HG03135 (cell line): Measurements from ENCODE around the gene ABCA12.

ENCODE experiments used
- ATAC-seq: cut with Tn5 transposase; IDR thresholded peaks from one replicate; pipeline ENCODE4 v1.9.1; 2021; ENCODE audit warnings: mild to moderate bottlenecking, moderate library complexity; ENCODE audit not compliant: unreplicated experiment

The ABCA12 gene

GRCh38 chr2:215137329-215137686 is 1.1 kb downstream of the ABCA12 start:
- ATAC-seq: no peak

- no peak for ATAC-seq
These were observed 1.6 kb downstream of the ABCA12 start for GRCh38 chr2:215136669-215137328.

GRCh38 chr2:215120401-215120800 is 18.0 kb downstream of the ABCA12 start:
- ATAC-seq: no peak

- no peak for ATAC-seq
These were observed 18.6 kb downstream of the ABCA12 start for GRCh38 chr2:215119847-215120246.

- ATAC-seq: no peak
These were observed 27.5 kb downstream of the ABCA12 start for GRCh38 chr2:215110918-215111317.

- no peak for ATAC-seq
These were observed 31.0 kb downstream of the ABCA12 start for GRCh38 chr2:215107216-215108056.

- no peak for ATAC-seq
These were observed 32.6 kb downstream of the ABCA12 start for GRCh38 chr2:215105607-215106354.

GRCh38 chr2:215104226-215104625 is 34.2 kb downstream of the ABCA12 start:
- ATAC-seq: no peak

- no peak for ATAC-seq
These were observed 39.6 kb downstream of the ABCA12 start for GRCh38 chr2:215098875-215099274.

GRCh38 chr2:215084080-215084479 is 54.3 kb downstream of the ABCA12 start:
- no peak for ATAC-seq

GRCh38 chr2:215083146-215083545 is 55.3 kb downstream of the ABCA12 start:
- ATAC-seq: no peak

GRCh38 chr2:215082446-215082845 is 56.0 kb downstream of the ABCA12 start:
- ATAC-seq: no peak

GRCh38 chr2:215080545-215080944 is 57.9 kb downstream of the ABCA12 start:
- ATAC-seq: no peak

- no peak for ATAC-seq
These were observed 66.8 kb downstream of the ABCA12 start for GRCh38 chr2:215071676-215072075.

GRCh38 chr2:215068399-215068798 is 70.0 kb downstream of the ABCA12 start:
- ATAC-seq: no peak

- ATAC-seq: no peak
These were observed 72.3 kb downstream of the ABCA12 start for GRCh38 chr2:215066124-215066523.

GRCh38 chr2:215063526-215063925 is 74.9 kb downstream of the ABCA12 start:
- ATAC-seq: no peak

- no peak for ATAC-seq
These were observed 77.4 kb downstream of the ABCA12 start for GRCh38 chr2:215060861-215061536.

GRCh38 chr2:215059724-215060123 is 78.7 kb downstream of the ABCA12 start:
- ATAC-seq: no peak

GRCh38 chr2:215055891-215056290 is 82.5 kb downstream of the ABCA12 start:
- no peak for ATAC-seq

GRCh38 chr2:215052810-215053209 is 85.6 kb downstream of the ABCA12 start:
- ATAC-seq: no peak
